Endodermal cell (in vitro differentiated cells): Measurements from ENCODE around the gene GATD1. TPM values are rescaled to one million over a fixed set of nuclear protein-coding genes. Genes with fewer than 3 reads are reported as not detected.

Experiments
- DNase-seq: peaks from one replicate; pipeline ENCODE4 v3.0.0-alpha.2; 2017
- H3K27ac ChIP-seq: 2 replicates; pipeline ENCODE4 v1.5.1; 2013; ENCODE audit warnings: mild to moderate bottlenecking, low read depth, low read length, moderate library complexity
- H3K27me3 ChIP-seq: 2 replicates; pipeline ENCODE4 v1.6.1; 2013; ENCODE audit warnings: mild to moderate bottlenecking, low read length, moderate library complexity; ENCODE audit not compliant: insufficient read depth, control insufficient read depth, poor library complexity, severe bottlenecking
- H3K36me3 ChIP-seq: 2 replicates; pipeline ENCODE4 v1.7.0; 2013; ENCODE audit warnings: mild to moderate bottlenecking, low read length, moderate library complexity; ENCODE audit not compliant: control insufficient read depth, insufficient read depth
- H3K4me1 ChIP-seq: one replicate; pipeline ENCODE4 v1.7.0; 2013; ENCODE audit warnings: low read length; ENCODE audit not compliant: control insufficient read depth, insufficient read depth
- H3K4me3 ChIP-seq: 2 replicates; pipeline ENCODE4 v1.5.1; 2013; ENCODE audit warnings: mild to moderate bottlenecking, low read length, moderate library complexity
- H3K9ac ChIP-seq: 2 replicates; pipeline ENCODE4 v1.6.1; 2013; ENCODE audit warnings: mild to moderate bottlenecking, low read length, moderate library complexity; ENCODE audit not compliant: poor library complexity, severe bottlenecking; ENCODE audit errors: extremely low read depth
- H3K9me3 ChIP-seq: 2 replicates; pipeline ENCODE4 v1.6.1; 2013; ENCODE audit warnings: mild to moderate bottlenecking, low read length, moderate library complexity; ENCODE audit not compliant: control insufficient read depth
- H3K27ac Mint-ChIP-seq: 2 replicates; pipeline ENCODE4 v1.8.0; 2020; ENCODE audit warnings: mixed read lengths
- H3K27me3 Mint-ChIP-seq: 2 replicates; pipeline ENCODE4 v1.8.0; 2021; ENCODE audit warnings: mild to moderate bottlenecking, mixed read lengths; ENCODE audit not compliant: insufficient read depth
- H3K36me3 Mint-ChIP-seq: 2 replicates; pipeline ENCODE4 v1.8.0; 2020; ENCODE audit warnings: low read depth, mixed read lengths
- H3K4me1 Mint-ChIP-seq: 2 replicates; pipeline ENCODE4 v1.8.0; 2020; ENCODE audit warnings: mixed read lengths
- H3K4me3 Mint-ChIP-seq: 2 replicates; pipeline ENCODE4 v1.8.0; 2020; ENCODE audit warnings: mild to moderate bottlenecking, moderate library complexity, mixed read lengths
- H3K9me3 Mint-ChIP-seq: 2 replicates; pipeline ENCODE4 v1.8.0; 2020; ENCODE audit warnings: mild to moderate bottlenecking, mixed read lengths
- CTCF ChIP-seq: fragments of 200-600 bp; sonication (generic); conservative IDR thresholded peaks from 2 replicates; pipeline ENCODE4 v1.5.0; 2021; ENCODE audit warnings: antibody characterized with exemption, mild to moderate bottlenecking
- WGBS, 2 experiments: methylation state at CpG; one replicate each; pipeline versions ENCODE4 v1.1.5 to v1.1.7; 2013; ENCODE audit warnings: missing lambda C conversion rate in 2 of 2, mixed read lengths in 1 of 2; ENCODE audit not compliant: insufficient coverage in 1 of 2, insufficient read length in 1 of 2; 5-methylcytosine and 5-hydroxymethylcytosine counted together
- total RNA-seq, 2 donors: library from RNA; stranded (reverse); fragmentation: NEBNext Ultra II Directional in 1 of 2; extraction: Animal tissue kit (Norgen Biotek cat#: 25700) in 1 of 2; gene quantifications; 2 replicates in 1 of 2; 3 replicates in 1 of 2; pipeline ENCODE4 v1.2.1, GENCODE V29; 2021

The GATD1 gene
- total RNA-seq, 2 donors from 2014 or later, result 57.2 to 63.2 TPM

DNA sequence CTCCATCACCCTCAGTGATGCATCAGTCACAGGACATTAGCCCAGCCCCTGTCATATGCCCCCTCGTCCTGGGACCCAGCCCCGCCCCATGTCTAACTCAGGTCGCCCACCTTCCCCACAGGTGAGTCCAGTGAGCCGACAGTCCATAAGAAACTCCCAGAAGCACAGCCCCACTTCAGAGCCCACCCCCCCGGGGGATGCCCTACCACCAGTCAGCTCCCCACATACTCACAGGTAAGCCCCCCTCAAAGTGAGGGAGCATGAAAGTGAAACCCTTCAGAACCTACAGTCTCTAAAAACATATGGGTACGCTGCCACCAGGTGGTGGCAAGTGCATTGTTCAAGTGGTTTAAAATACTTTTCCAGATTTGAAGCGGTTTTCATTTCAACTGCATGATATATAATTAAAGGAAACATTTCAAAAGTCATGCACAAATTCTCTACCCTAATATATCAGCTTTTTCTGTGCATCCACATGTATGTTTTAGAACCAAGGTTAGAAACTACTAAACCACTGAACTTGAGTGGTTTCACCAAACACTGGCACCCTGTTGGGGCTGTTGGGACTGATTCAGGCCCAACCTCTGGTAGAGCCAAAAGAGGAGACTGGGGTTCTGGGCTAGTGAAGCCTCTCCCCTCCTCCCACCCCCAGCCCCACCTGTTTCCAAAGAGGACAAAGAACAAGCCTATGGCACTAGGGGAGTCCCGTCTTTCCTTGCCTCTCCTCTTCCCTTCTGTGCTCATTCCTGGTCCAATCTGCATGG, 54.0 kb downstream of the GATD1 start:
- Histone ChIP-seq H3K4me3 (no peak overlapping the region), H3K27ac (no peak overlapping the region), H3K27me3 (peaks cover 47% of the 10 kb centered on the region), H3K9ac (no peak overlapping the region), H3K4me1 (no peaks in the 10 kb centered on the region), H3K36me3 (no peaks in the 10 kb centered on the region), H3K9me3 (no peaks in the 10 kb centered on the region)
- H3K4me1 Mint-ChIP-seq, result no peaks in the 10 kb centered on the region
- H3K36me3 Mint-ChIP-seq, result no peaks in the 10 kb centered on the region
- H3K9me3 Mint-ChIP-seq, result no peaks in the 10 kb centered on the region
- no peak for DNase-seq
- H3K27me3 Mint-ChIP-seq, result peaks cover 42% of the 10 kb centered on the region
- no peak overlapping the region for H3K4me3 Mint-ChIP-seq
- peak; percentile 76 for TF ChIP-seq CTCF
- 70% methylated on average over 8 of the region's 8 CpGs; no CpG with 5 or more reads in 1 of the 2 experiments for WGBS, 2 experiments
- no peak overlapping the region for H3K27ac Mint-ChIP-seq

DNA sequence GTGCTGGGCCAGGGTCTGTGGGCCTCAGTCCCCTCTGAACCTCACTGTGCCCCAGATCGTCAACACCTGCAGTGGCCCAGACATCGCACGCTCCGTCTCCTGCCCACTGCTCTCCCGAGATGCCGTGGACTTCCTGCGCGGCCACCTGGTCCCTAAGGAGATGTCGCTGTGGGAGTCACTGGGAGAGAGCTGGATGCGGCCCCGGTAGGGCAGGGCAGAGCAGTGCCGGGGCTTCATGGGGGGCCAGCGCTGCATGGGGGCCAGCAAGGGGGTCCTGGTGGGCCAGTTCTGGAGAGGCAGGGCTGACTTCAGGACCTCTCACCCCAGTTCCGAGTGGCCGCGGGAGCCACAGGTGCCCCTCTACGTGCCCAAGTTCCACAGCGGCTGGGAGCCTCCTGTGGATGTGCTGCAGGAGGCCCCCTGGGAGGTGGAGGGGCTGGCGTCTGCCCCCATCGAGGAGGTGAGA, 54.9 kb downstream of the GATD1 start:
- Mint-ChIP-seq H3K4me3 (no peak overlapping the region), H3K4me1 (no peaks in the 10 kb centered on the region)
- WGBS, 2 experiments, result 93 to 97% methylated on average over 12 to 18 of the region's 20 CpGs

GRCh38 chr11:721741-722345, 55.4 kb downstream of the GATD1 start:
- no peak for TF ChIP-seq CTCF

More for the DNA sequence above, 54.9 kb downstream of the GATD1 start:
- no peaks in the 10 kb centered on the region for H3K36me3 Mint-ChIP-seq
- no peak overlapping the region for H3K4me3 ChIP-seq
- H3K27me3 ChIP-seq, result peaks cover 45% of the 10 kb centered on the region
- no peaks in the 10 kb centered on the region for H3K4me1 ChIP-seq
- peaks cover 42% of the 10 kb centered on the region for H3K27me3 Mint-ChIP-seq
- no peak overlapping the region for H3K27ac ChIP-seq
- DNase-seq, result no peak
- no peaks in the 10 kb centered on the region for H3K36me3 ChIP-seq
- no peak for TF ChIP-seq CTCF
- no peak overlapping the region for H3K9ac ChIP-seq
- H3K9me3 Mint-ChIP-seq, result no peaks in the 10 kb centered on the region
- no peak overlapping the region for H3K27ac Mint-ChIP-seq
- no peaks in the 10 kb centered on the region for H3K9me3 ChIP-seq

More at GRCh38 chr11:721741-722345, 55.4 kb downstream of the GATD1 start:
- Mint-ChIP-seq H3K27ac (no peak overlapping the region), H3K36me3 (no peaks in the 10 kb centered on the region), H3K9me3 (no peaks in the 10 kb centered on the region), H3K27me3 (peaks cover 40% of the 10 kb centered on the region), H3K4me3 (no peak overlapping the region), H3K4me1 (no peaks in the 10 kb centered on the region)
- Histone ChIP-seq H3K4me1 (no peaks in the 10 kb centered on the region), H3K4me3 (no peak overlapping the region), H3K9ac (no peak overlapping the region), H3K27me3 (peaks cover 39% of the 10 kb centered on the region), H3K27ac (no peak overlapping the region), H3K9me3 (no peaks in the 10 kb centered on the region), H3K36me3 (no peaks in the 10 kb centered on the region)
- DNase-seq, result no peak
- WGBS, 2 experiments, result 88 to 92% methylated on average over 20 to 33 of the region's 33 CpGs
